Forelimb muscle (tissue), 1 donor: Measurements from ENCODE around the gene PRKCI. TPM values are rescaled to one million over a fixed set of nuclear protein-coding genes. Genes with fewer than 3 reads are reported as not detected.
"Not testable (repeated sequence)": the region's sequence is repeated elsewhere in the genome, so short reads cannot be mapped to it uniquely, and the experiment has no call there.

Experiments
- DNase-seq: peaks from one replicate; pipeline ENCODE4 v3.0.0-alpha.2; 2013; ENCODE audit warnings: low read depth
- polyA plus RNA-seq: library from polyadenylated mRNA; unstranded; fragments of 120-200 nt; gene quantifications from one replicate; pipeline ENCODE4 v1.2.1, GENCODE V29; 2013; ENCODE audit not compliant: insufficient read length

PRKCI gene
- 17.6 TPM for polyA plus RNA-seq

DNA sequence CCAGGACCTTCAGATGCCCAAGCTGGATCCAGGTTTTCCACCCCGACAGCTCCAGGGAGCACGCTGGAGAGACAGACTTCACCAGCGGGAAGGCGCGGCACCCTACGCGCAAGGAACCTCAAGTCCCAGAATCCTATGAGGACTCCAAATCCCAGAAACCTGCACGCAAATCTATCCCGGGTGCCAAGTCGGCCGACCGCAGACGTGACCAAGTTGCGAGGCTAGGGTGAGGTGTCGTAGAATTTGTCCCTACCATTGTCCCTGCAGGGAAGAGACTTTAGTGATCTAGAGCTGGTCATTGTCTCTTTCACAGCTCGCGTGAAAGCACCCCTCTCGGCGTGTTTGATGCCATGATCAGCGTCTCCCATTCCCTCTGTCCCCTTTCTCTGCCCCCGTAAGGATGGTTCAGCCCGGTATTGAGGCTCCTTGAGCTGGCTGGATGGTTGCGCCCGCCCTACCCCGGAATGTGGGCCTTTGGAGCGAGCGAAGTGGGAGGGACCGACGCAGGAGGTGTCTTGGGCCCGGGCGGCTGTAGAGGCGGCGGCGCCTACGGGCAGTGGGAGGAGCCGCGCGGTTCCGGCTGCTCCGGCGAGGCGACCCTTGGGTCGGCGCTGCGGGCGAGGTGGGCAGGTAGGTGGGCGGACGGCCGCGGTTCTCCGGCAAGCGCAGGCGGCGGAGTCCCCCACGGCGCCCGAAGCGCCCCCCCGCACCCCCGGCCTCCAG lies at the start of gene PRKCI:
Gene PRKCI, plus strand, starts transcription at position 501 of the 723 bp plus-strand sequence. CDS start 246 bp downstream, outside the sequence.
- DNase-seq = peak; percentile 80

DNA sequence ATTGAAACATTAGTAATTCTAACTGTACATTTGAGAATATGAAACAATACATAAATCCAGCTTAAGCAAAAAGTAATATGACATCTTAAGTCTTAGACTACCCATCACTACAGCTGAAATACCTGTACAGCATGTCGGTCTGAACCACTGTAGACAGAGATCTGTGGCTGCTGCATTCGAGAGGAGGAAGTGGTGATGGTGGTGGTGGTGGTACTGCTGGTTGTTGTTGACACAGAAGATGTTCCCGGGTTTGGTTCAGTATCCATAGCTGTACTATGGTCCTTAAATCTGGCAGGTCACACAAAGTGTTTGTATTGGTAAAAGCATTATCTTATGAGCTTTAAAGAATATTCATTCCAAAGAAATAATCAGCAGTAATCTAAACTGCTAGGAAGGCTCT lies 43.6 kb upstream of the PRKCI start:
- no peak for DNase-seq

DNA sequence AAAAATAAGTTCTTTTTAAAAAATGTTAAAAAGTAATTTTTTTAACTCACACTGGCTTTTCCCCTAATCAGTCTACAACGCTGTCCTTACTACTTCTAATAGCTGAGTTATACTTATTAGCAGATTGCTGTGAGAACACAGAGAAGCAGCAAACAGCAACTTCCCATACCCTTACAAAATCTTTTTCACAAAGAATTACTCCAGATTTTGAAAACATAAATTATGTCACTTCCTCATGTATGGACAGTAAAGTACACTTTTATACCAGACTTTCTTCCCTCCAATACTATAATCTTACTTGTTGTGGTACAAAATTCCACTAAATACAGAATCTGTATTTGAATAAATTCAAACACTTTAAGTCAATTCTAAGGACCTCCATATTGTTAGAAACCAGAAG lies 42.8 kb upstream of the PRKCI start:
- no peak for DNase-seq

DNA sequence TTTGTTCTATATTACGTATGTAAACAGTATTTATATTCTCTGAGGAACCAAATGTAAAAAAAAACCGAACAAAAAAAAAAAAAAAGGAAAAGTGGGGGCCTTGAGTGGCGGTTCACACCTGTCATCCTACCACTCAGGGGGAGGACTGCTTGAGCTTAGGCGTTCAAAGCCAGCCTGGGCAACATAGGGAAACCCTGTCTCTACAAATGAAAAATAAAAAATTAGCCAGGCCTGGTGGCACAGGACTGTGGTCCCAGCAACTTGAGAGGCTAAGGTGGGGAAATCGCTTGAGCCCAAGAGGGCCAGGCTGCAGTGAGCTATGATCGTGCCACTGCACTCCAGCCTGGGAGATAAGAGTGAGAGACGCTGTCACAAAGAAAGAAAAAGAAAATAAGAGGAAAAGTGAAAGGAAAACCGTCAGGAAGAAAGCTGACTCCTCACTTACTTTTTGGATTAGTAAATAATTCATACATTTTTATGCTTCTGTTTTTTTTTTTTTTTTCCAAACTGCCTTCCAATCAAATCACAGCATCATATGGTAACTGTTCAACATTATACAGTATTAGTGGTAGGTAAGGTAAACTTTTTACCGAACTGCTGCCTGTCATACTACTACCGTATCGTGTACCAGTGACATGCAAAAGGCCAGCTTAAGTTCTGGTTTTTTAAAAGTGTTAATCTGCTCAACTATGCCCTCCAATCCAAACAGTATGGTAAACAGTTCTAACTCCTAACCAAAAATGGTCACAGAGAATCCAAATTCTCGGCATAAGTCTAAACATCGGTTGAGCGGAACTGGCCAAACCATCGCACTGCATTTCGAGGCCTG lies 41.9 kb upstream of the PRKCI start:
- no peak for DNase-seq

DNA sequence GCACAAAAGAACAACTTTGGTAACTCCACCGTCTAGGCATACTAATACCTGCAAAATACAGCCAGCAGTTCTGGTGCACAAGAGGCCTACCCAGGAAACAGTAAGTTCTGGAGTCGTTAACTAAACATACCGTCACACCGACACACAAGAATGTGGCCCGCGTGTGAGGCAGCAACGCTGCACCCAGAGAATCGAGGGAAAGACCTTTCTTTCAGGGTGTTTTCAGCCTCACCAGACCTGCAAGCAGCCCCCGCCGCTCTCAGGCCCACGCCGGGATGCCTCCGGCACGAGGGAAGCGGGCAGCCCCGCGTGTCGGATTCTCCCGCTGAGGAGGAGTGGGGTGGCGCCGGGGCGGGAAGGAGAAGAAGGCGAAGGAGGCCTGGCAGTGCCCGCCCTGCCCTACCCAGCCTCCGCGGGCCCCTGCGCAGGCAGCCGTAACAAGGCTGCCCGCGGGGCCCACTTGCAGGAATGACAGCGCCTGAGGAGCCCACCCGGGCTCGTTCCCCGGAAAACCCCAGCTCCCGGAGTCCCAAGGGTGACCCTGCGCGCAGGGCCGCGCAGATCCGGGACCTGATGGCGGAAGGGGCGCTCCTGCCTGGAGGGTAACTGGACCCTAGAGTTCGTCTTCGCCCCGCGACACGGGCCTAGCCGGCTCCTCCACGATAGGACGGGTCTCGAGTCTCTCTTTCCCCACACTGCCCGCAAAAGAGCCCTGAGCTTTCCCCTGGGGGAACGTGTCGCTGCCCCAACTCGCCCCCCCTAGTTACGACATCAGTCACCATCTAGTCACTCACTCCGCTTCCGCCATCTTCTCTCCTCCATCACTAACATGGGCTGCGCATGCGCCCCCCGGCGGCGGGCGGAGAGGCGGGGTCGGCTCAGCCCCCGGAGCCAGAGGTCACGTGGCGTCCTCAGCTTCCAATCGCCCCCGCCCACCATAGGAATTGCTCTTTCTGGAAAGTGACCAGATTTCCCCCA lies 41.0 kb upstream of the PRKCI start, which contains the start of gene PHC3:
Gene PHC3, minus strand, starts transcription at position 826 of the 978 bp plus-strand sequence. Its CDS starts 18 bp downstream, at position 808.
- DNase-seq = peak; percentile 71

DNA sequence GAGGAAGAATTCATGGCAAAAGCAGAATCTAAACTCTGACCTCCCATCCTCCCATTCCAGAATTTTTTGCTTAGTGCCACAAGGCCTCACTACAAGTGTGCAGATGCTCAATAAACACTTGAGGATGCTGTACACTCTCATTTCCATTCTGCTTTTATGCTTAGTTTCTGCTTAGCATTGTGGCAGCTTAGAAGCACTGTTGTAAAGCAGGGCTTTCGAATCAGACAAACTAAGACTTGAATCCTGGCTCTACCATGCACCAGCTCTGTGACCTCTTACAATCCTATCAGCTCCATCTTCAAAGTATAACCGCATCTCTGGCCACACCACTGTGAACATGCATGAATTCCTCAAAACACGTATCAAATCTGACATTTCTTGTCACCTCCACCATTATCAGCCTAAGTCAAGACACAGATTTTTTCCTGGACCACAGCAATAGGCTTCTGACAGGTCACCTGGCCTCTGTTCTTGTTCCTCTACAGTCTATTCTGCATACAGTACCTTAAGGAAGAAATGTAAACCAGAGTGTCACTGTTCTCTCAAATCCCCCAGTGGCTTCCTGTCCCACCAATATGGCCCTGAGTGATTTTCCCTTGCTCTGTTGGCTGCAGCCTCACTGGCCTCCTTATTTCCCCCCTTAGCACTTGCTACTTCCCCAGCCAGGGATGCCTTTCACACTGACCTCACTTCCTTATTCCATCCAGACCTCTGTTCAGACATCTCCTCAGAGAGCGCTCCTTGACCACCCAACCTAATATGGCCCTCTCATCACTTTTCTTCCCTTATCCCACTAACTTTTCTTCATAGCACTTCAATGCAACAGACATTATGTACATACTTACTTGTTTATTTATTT lies 32.6 kb upstream of the PRKCI start:
- no peak for DNase-seq

DNA sequence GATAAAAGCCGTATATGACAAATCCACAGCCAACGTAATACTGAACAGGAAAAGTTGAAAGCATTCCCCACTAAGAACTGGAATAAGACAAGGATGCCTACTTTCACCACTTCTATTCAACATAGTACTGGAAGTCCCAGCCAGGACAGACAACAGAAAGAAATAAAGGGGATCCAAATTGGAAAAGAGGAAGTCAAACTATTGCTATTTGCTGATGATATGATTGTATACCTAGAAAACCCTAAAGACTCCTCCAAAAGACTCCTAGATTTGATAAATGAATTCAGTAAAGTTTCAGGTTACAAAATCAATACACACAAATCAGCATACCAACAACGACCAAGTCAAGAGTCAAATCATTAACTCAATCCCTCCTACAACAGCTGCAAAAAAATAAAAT lies 26.5 kb upstream of the PRKCI start:
- DNase-seq = not testable (repeated sequence)

DNA sequence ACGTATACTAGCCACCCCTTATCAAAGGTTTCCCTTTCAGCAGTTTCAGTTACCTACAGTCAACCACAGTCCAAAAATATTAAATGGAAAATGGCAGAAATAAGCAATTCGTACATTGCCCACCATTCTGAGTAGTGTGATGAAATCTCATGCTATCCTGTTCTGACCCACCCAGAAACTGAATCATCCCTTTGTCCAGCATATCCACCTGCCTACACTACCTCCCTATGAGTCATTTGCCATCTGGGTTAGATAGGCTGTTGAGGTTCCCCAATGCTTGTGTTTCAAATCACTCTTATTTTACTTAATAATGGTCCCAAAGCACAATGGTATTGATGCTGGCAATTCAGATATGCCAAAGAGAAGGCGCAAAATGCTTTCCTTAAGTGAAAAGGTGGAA lies 25.4 kb upstream of the PRKCI start:
- no peak for DNase-seq

DNA sequence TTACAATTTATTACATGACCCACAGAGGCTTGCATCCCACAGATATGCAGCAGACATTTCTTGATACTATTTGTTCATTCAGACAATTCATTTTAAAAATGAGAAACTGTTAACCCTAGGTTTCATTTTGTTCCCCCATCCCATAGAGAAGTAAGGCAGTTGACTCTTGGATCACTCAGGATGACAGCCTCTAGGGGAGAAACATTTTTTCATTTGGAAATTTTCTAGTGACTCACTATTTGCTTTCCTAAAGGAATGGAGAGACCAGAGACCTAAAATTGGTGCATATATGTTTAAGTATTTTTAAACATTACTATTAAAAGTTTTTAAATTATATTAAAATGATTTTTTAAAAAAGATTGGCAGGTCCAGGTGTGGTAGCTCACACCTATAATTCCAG lies 21.2 kb upstream of the PRKCI start:
- no peak for DNase-seq

DNA sequence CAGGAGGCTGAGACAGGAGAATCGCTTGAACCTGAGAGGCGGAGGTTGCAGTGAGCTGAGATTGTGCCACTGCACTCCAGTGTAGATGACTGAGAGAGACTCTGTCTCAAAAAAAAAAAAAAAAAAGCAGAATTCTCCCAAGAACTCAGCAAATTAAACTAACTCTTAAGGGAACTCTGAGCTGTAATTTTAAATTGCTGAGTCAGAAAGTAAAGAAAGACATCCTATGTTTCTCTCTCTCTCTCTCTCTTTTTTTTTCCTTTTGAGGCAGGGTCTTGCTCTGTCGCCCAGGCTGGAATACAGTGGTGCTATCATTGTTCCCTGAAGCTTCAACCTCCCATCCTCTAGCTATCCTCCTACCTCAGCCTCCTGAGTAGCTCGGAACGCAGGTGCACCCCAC lies 20.7 kb upstream of the PRKCI start:
- no peak for DNase-seq

DNA sequence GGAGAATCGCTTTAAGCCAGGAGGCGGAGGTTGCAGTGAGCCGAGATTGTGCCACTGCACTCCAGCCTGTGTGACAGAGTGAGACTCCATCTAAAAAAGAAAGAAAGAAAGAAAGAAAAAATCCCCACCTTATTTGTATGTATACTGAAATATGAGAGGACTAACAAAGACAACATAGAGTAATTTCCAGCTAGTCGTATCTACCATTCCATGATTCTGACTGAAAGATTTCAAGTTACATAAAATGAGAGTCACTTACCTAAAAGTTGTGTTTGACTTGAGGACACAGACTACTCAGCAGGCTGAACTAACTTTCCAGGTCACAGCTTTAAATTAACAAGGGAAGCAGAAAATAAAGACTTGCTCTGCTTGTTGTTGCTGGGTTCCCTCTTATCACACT lies 18.8 kb upstream of the PRKCI start:
- DNase-seq = no peak

DNA sequence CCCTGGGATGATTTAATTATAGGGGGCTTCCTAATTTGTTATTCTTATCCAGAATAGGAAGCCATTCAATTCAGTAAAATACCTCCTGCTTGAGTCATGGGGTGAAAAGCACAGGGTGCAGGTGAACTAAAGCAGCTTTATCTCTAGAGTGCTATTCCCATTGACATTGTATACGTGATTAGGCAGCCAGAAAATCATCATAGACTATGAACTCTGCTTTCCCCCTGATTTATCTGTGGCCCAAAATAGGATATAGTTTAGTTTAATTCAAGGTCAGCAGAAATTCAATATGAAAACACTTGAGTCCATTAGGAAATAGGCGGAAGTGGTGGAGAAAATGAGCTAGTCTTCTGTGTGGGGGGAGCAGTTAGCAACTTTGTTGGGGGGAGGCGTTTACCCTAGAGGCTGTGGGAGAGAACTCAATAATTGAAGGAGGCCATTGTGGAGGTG lies 18.2 kb upstream of the PRKCI start:
- DNase-seq = no peak

DNA sequence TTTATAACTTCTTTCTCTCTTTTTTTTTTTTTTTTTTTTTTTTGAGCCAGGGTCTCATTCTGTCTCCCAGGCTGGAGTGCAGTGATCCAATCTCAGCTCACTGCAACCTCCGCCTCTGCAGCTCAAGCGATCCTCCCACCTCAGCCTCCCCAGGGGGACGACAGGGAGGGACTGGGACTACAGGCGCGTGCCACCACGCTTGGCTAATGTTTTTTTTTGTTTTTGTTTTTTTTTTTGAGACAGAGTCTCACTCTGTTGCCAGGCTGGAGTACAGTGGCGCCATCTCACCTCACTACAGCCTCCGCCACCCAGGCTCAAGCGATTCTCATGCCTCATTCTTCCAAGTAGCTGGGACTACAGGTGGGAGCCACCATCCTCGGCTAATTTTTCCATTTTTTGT lies 17.7 kb upstream of the PRKCI start:
- no peak for DNase-seq

DNA sequence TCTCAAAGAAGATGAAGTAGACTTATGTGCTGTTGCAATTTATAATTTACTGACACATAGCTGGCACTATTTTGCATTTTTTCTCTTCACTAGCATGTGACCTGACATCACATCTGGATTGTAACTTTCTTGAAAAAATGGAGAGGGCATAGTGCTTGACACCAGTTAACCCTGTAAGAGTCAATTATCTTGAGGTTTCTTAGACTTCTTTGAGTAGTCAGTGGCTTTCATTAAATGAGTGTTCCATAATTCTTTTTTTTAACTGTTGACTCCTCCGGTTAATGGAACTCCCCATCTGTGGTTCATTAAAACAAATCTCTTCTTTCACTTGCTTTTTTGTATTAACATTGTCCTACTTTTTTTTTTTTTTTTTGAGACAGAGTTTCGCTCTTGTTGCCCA lies 16.9 kb upstream of the PRKCI start:
- no peak for DNase-seq

DNA sequence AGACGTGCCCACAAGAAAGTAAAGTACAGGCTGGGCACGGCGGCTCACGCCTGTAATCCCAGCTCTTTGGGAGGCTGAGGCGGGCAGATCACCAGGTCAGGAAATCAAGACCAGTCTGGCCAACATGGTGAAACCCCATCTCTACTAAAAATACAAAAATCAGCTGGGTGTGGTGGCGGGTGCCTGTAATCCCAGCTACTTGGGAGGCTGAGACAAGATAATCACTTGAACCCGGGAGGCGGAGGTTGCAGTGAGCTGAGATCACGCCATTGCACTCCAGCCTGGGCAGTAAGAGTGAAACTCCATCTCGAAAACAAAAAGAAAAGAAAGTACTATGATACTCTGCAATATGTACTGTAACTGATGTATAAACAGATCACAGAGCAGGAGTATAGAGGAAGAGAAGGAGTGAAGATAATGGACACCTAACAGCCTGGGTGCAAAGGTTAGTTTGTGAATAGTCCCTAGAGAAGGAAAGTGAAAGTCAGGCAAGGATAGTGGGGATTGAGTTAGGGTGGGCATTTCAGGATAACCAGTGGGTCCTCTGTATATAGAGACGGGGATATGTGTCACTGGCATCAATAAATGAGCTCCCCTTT lies 16.0 kb upstream of the PRKCI start:
- not testable (repeated sequence) for DNase-seq

DNA sequence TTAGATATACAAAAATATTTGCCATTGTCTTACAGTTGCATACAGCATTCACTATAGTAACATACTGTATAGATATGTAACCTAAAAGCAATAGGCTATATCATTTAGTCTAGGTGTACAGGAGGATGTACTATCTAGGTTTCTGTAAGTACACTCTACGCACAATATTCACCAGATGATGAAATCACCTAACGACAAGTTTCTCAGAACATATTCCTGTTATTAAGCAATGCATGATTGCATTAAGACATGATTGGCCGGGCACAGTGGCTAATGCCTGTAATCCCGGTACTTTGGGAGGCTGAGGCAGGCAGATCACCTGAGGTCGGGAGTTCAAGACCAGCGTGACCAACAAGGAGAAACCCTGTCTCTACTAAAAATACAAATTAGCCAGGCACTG lies 14.5 kb upstream of the PRKCI start:
- no peak for DNase-seq

DNA sequence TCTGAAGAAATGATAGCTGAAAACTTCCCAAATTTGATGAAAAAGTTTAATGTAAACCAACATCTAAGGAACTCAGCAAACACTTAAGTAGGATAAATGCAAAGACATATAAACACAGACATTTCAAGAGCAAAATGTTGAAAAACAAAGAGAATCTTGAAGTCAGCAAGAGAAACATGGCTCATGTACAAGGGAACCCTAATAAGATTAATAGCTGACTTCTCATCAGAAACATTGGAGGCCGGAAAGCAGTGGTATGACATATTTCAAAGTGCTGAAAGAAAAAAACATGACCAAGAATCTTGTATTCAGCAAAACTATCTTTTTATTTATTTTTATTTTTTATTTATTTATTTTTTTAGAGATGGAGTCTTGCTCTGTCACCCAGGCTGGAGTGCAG lies 10.6 kb upstream of the PRKCI start:
- no peak for DNase-seq

DNA sequence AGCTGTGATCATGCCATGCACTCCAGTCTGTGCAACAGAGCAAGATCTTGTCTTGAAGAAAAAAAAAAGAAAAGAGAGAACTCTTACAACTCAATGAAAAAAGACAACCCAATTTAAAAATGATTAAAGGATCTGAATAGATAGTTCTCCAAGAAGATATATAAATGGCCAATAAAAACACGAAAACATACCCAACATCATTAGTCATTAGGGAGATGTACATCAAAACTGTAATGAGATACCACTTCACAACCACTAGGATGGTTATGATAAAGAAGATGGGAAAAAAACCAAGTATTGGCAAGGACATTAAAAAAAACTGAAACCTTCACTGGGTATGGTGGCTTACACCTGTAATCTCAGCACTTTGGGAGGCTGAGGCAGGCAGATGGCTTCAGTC lies 2.4 kb upstream of the PRKCI start:
- DNase-seq = no peak

DNA sequence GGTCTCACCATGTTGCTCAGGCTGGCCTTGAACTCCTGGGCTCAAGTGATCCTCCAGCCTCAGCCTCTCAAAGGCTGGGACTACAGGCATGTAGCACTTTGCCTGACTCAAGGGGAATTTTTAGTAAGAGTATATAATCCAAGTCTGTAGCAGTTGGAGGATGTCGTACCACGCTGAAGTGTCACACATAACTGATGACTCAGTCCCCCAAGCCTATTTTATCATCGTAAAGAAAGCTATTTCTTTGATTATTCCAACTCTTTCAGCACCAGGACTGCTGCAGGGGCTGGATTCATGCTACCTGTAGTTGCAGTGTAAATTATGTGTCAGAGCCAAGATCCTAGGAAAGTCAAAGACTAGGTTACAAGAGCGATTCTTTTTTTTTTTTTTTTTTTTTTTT lies 1.4 kb upstream of the PRKCI start:
- DNase-seq = no peak
